ENCODE data around the gene LORICRIN.

LORICRIN gene, protein sequence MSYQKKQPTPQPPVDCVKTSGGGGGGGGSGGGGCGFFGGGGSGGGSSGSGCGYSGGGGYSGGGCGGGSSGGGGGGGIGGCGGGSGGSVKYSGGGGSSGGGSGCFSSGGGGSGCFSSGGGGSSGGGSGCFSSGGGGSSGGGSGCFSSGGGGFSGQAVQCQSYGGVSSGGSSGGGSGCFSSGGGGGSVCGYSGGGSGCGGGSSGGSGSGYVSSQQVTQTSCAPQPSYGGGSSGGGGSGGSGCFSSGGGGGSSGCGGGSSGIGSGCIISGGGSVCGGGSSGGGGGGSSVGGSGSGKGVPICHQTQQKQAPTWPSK

DNA sequence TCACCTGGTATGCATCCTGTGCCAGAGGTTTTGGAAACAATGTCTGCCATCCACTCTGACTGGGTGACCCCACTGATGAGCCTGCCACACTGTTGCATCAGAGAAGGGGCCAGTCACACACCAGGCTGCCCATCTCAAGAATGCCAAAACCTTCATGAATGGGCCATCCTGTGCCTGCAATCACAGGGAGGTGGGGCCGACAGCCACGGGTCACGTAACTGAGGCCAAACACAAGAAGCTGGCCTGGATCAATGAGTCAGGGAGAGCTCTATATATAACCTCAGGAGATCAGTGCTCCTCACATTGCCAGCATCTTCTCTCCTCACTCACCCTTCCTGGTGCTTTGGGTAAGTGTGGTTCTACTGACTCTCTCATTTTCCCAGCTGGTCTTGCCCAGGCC lies at the start of gene LORICRIN:
LORICRIN (plus strand) TSS at position 301 of the 400 bp plus-strand sequence. CDS start 1,263 bp downstream, outside the sequence.
- TF ChIP-seq, protein P1, sequence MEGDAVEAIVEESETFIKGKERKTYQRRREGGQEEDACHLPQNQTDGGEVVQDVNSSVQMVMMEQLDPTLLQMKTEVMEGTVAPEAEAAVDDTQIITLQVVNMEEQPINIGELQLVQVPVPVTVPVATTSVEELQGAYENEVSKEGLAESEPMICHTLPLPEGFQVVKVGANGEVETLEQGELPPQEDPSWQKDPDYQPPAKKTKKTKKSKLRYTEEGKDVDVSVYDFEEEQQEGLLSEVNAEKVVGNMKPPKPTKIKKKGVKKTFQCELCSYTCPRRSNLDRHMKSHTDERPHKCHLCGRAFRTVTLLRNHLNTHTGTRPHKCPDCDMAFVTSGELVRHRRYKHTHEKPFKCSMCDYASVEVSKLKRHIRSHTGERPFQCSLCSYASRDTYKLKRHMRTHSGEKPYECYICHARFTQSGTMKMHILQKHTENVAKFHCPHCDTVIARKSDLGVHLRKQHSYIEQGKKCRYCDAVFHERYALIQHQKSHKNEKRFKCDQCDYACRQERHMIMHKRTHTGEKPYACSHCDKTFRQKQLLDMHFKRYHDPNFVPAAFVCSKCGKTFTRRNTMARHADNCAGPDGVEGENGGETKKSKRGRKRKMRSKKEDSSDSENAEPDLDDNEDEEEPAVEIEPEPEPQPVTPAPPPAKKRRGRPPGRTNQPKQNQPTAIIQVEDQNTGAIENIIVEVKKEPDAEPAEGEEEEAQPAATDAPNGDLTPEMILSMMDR (conservative IDR thresholded peaks at IDR 0.05; ENCODE audit: low read depth, low read length), result no peak
- no peak within 1 kb of the TSS for H3K4me3 ChIP-seq (ENCODE audit: low read length)
- no peak for DNase-seq (ENCODE audit: low read depth)

DNA sequence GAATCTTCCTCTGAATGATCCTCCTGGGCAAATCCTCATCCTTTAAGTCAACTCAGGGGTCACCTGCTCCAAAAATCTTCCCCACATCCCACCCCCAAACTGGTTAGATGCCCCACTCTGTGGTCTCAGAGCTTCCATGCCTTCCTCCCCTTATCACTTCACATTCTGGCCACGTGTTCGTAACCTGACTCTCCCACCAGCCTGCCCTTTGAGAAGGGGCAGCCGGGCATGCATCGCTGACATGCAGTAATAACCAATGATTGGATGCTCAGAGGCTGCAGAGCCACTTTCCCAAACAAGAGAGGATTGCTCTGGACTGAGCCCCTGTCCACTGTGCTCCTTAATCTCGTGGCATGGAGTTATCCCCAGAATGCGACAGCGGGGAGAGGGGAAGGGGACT lies 49.3 kb upstream of the LORICRIN start:
- no peak for DNase-seq (ENCODE audit: low read depth)
- TF ChIP-seq, protein P1 (conservative IDR thresholded peaks at IDR 0.05; ENCODE audit: low read depth, low read length), result no peak
- H3K4me3 ChIP-seq (ENCODE audit: low read length), result no peak overlapping the region

DNA sequence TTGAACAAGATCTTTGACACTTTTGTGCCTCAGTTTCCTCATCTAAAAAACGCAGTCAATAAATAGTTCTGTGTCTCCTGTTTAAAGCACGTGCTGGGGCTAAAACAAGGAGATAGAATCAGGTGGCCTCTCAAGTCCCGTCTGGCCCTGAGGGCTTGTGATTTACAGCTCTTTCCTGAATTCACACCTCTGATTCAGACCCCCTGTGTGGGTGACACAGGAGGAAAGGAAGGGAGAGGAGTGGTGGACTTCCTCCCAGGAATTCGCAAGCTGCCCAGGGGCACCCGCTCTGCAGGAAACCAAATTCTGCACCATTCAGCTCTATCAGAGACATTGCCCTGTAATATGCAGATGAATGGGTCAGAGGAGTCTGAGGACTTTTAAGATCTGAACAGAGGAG lies 47.3 kb upstream of the LORICRIN start:
- TF ChIP-seq, protein P1 (conservative IDR thresholded peaks at IDR 0.05; ENCODE audit: low read depth, low read length), result no peak
- DNase-seq (ENCODE audit: low read depth), result no peak
- H3K4me3 ChIP-seq (ENCODE audit: low read length), result no peak overlapping the region

DNA sequence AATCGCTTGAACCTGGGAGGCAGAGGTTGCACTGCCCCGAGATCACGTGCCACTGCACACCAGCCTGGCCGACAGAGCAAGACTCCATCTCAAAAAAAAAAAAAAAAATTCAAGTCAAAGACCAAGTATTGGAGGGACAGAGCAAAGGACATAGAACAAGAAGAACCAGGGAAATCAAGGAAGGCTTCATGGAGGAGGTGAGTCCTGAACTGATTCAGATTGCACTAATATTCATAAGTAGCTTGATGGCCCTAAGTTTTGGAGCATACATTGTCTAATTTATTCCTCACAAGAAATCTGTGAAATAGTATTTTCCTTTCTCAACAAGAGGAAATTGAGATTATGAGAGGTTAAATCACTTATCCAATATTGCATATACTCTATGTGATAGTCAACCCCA lies 46.0 kb upstream of the LORICRIN start:
- DNase-seq (ENCODE audit: low read depth), result no peak
- TF ChIP-seq, protein P1 (conservative IDR thresholded peaks at IDR 0.05; ENCODE audit: low read depth, low read length), result no peak
- no peak overlapping the region for H3K4me3 ChIP-seq (ENCODE audit: low read length)

DNA sequence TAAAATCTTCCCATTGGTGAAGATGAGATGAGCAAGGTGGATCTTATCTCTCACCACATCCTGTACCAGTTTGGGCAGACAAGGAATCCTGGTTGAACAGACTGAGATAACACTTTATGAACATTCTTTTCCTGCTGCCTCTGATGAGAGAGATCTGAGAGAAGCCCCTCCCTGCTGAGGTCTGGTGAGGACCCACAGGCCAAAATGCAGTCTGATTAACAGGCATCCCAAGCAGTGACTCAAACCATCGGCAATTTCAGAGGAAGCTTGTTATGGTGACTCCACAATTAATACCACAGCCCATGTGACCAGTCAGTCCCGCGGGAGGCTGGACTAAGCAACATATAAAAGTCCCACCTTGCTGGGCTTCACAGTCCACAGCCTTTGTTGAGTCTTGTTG lies 42.3 kb upstream of the LORICRIN start, which contains the start of gene PRR9:
PRR9 (plus strand) TSS at position 373 of the 400 bp plus-strand sequence. CDS start 561 bp downstream, outside the sequence.
- H3K4me3 ChIP-seq (ENCODE audit: low read length), result no peak within 1 kb of the TSS
- TF ChIP-seq, protein P1 (conservative IDR thresholded peaks at IDR 0.05; ENCODE audit: low read depth, low read length), result no peak
- DNase-seq (ENCODE audit: low read depth), result no peak

DNA sequence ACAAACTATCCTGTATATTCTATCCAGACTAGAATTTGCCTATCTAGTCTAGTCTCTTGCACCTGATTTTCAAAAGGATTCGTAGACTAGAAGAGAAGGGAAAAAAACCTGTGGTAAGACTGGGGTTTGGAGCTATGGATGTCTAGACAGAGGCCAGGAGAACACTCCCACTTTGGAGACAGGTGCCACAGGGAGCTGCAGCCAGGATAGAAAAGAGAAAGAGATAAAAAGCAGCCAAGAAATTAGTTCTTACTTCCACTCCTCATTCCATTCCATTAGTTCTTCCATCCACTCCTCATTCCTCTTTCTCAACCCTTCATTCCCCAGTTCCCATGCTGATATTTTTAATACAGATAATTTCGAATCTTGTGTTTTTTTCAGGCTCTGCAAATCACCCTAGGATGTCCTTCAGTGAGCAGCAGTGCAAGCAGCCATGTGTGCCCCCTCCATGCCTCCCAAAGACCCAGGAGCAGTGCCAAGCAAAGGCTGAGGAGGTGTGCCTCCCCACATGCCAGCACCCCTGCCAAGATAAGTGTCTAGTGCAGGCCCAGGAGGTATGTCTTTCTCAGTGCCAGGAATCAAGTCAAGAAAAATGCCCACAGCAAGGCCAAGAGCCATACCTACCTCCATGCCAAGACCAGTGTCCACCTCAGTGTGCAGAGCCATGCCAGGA lies 41.6 kb upstream of the LORICRIN start:
- TF ChIP-seq, protein P1 (conservative IDR thresholded peaks at IDR 0.05; ENCODE audit: low read depth, low read length), result no peak
- DNase-seq (ENCODE audit: low read depth), result no peak
- H3K4me3 ChIP-seq (ENCODE audit: low read length), result no peak overlapping the region

All from retinal pigment epithelial cell (primary cell).